HG03196 (cell line): Measurements from ENCODE around the gene PYGO1.
"Not testable (repeated sequence)": the region's sequence is repeated elsewhere in the genome, so short reads cannot be mapped to it uniquely, and the experiment has no call there.

ENCODE experiments used
- ATAC-seq: cut with Tn5 transposase; IDR thresholded peaks from one replicate; pipeline ENCODE4 v1.9.1; 2021; ENCODE audit not compliant: unreplicated experiment

The PYGO1 gene, protein sequence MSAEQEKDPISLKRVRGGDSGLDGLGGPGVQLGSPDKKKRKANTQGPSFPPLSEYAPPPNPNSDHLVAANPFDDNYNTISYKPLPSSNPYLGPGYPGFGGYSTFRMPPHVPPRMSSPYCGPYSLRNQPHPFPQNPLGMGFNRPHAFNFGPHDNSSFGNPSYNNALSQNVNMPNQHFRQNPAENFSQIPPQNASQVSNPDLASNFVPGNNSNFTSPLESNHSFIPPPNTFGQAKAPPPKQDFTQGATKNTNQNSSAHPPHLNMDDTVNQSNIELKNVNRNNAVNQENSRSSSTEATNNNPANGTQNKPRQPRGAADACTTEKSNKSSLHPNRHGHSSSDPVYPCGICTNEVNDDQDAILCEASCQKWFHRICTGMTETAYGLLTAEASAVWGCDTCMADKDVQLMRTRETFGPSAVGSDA

DNA sequence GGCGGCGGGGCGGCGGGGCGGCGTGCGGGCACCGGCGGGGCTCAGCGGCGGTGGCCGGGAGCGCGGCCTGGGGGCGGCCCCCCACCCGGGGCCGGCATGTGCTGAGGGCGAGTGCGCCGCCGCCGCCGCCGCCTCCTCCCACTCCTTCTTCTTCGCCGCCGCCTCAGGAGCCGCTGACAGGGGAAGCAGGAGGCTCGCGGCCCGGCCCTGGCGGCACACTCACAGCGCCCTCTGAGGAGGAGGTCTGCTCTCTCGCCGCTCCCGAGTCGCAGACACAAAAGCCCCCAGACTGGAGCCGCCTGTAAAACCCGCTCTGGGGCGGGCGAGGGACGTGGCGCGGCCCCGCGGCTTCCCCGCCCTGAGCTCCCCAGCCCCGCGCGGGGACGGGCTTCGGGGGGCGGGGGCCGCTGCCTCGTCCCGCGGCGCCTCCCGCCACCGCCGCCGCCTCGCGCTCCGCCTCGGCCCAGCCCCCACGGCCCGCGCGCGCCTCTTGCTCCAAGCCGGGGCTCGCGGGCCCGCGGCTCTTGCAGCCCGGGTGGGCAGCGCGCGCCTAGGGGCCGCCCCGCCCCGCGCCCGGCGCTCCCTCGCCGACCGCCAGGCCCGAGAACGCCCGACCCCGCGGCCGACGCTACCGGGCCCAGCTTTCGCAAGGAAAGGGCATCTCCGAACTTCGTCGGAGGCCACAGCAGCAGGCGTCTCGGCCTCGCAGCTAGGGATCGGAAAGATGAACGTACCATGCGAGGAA is at the start of gene PYGO1:
PYGO1 (minus strand) TSS at position 276 of the 745 bp plus-strand sequence. CDS start 462 bp downstream, outside the sequence.
- ATAC-seq = no peak

DNA sequence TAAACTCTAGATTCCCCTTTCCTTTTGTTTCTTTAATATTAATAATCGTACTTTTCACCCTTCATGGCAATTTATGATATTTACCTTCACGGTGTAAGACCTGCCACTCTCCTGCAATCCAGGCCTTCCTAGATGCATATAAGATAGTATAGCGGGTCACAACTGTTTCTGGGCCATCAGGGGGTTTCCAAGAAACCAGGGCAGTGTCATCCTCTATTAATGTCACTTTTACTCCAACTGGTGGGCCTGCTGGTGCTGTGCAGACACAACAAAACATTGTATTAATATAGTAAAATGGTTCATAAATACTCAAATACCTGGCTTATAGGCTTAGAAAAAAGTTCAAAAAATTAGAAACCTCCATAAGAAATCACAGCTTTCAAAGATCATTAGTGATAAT is 48.9 kb upstream of the PYGO1 start:
- ATAC-seq = no peak

DNA sequence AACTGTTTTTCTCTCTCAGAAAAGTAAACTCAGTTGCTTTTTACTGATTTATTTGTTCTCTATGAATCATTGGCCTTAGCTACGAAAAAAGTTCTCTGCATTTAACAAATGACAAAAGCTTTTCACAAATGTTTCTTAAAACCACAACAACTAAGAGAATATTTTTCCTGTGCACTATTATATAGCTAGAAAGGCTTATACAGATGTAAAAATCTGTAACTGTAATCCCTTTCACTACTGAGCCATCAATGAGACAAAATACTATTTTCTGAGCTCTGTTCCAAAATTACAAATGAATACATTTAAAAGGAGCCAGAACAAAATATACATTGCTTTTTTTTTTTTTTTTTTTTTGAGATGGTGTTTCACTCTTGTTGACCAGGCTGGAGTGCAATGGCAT is 45.6 kb upstream of the PYGO1 start:
- no peak for ATAC-seq

DNA sequence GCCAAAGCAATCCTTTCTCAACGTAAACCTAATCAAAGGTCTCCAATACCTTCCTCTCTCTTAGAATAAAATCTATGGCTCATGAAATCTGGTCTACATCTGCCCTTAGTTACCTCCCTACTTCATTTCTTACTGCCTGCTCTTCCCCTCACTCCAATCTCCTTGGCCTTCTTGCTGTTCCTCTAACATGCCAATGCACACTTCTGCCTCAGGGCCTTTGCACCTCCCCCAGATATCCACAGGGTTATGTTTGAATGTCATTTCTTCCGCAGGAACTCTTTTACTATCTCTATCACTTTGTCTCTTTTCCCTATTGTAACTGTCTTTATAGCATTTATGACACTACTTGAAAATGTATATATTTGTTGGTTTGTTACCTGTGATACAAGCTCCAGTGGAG is 44.3 kb upstream of the PYGO1 start:
- ATAC-seq = no peak

DNA sequence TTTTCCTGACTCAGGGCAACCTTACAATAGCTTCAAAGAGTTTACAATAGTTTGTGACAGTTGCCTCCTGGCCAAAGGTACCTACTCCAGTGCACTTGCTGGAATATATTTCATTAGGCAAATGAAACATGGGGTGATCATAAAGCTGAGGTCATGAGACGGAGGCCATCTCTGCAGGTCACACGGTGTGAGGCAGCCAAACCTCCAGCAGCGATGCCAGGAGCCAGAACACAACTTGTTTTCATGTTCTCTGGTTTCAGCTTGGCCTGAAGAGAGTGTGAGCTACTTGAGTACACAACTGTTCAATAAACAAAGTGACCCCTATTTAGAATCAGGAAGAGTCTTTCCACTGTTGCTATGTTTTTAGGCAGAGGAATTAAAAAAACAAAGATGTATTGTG is 42.7 kb upstream of the PYGO1 start:
- no peak for ATAC-seq

DNA sequence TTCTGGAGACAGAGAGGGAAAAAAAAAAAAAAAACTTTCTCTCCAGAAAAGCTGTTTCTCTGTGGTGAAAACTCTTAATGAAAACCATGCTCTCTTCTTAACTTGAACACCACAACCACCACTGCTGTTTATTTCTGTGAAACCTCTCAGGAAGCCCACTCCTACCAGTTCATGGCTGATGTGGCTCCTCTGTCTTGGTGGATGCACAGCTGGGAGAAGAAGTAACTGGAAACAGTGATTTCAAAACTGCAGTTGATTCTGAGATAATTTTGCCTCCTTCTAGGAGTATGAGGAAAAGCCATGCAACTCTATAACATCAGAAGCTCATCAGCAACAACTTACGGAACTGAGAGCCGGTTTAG is 40.2 kb upstream of the PYGO1 start:
- no peak for ATAC-seq

DNA sequence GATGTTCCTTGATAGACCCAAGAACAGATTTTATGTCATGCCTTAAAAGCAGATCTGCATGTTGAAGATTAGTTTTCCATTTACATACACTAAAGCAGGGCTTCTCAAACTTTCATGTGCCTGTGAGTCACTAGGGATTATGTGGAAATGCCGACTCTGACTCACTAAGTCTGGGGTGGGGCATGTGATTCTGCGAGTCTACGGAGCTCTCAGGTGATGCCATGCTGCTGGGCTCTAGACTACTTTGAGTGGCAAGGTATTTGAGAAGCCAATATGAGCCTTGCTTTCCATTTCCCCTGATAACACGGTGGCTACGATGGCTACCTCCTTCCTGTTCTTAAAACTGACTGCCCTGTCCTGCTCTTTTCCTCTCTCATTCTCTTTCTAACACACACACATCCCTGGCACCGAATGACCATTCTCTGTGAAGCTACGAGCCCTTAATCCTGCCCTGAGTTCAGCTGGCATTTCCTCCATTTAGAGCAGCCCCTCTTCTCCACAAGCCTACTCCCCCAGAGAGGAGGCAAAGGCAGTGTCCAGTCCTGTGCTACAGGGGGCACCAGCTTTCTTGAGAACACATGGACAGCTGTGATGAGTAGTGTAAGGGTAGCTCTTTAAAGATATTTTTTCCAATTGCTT is 39.7 kb upstream of the PYGO1 start:
- no peak for ATAC-seq

DNA sequence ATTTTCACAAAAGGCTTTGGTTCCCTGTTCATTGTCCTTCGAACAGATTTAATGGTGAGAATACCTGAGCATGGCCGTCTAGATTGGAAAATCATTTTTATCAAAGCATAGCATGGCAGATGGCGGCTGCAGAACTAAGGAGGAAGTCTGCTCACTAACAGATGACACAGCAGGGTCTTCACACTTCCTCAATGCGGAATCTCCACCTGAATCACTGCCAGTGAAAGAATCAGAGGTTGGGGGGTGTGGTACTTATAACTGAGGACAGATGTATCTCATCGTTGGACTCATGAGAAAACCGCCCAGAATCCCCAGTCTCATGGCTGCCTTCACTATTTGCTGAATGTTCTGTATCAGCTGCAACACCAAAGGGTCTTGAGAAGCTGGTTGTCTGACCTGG is 31.6 kb upstream of the PYGO1 start:
- no peak for ATAC-seq

DNA sequence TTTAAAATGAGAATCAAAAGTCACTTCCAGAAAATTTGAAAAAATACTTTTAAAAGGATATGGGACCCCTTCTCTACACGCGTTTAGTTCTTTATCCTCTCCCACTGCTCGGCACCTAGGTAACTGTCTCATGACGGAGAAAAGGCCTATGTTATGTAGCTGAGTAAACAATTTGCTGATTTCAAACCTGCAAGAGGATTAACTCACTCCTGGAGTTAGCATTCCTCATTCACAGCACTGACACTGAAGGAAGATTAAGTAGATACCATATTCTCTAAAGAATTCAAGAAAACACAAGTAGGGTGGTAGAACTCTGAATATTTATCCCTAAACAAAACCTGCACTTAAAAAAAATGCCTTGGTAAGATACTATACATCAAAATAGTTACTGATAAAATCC is 30.2 kb upstream of the PYGO1 start:
- ATAC-seq = no peak

DNA sequence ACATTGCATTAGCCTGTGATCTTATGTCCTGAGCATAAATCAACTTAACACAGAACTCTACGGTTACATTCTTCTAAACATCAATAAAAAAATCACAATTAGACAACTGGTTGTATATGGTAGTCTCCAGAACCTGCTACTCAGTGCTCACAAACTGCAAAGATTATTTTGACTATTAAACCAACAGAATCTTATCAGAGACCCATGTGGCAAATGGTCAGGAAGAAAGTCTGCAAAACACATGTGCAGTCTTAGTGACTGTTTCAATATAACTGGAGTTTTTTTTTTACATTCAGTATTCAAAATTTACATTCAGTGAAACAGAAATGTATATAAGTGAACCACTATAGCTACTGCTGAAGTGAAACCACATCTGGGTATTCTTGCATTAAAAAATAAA is 27.3 kb upstream of the PYGO1 start:
- ATAC-seq = no peak

DNA sequence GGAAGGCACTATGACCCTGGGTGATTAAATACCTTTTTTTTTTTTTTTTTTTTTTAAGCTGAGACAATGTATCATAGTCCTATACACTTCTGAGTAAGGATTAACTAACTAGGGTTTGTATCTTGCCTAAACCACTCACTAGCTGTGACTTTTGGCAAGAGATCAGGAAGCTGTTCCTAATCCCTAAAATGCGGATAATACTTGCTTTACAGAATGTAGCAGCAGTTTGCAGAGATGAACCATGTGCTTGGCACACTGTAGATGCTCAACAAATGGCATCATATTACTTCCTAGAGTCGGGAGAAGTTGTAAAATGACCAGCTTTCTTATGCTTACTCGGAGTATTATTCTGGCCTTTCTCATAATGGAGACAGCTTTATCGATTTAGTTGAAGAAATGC is 25.6 kb upstream of the PYGO1 start:
- no peak for ATAC-seq

DNA sequence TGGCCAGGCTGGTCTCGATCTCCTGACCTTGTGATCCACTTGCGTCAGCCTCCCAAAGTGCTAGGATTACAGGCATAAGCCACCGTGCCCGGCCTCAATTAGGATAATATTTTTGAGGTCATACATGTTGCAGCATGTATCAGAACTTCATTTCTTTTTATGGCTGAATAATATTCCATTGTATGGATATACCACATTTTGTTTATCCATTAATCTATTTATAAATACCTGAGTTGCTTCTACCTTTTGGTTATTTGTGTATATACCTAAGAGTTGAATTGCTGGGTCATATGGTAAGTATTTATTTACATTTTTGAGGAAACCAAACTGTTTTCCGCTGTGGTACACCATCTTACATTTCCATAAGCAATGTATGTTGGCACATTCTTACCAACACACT is 18.1 kb upstream of the PYGO1 start:
- ATAC-seq = no peak

DNA sequence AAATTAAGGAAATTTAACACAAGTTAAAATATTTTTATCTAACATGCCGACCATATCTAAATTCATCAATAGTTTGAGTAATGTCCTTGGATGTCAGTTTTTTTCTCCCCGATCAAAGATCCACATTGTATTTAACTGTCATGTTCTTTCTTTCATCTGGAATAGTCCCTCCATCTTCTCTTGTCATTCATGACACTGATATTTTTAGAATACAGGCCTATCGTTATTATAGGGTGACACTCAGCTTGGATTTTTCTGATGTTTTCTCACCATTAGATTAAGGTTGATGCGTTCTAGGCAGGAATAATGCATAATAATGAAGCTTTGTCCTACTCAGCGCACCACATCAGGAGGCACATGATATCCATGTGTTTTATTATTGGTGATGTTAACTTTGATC is 13.2 kb upstream of the PYGO1 start:
- no peak for ATAC-seq

DNA sequence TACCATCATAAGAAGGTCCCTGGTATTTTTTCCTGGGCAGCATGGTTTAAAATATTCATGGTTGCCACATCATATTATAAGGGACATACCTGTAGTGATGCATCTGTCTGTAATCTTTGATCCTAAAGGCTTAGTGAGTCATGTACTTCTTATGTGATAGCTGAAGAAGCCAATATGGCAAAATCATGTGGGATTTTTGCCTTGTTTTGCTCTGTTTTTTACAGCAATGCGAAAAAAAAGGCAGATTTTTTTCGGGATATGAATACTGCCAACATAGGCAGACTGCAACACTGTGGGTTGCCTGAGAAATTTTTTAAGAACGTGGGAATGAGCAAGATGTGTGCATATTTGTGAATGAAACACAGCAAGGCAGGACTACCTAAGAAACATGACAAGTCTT is 11.3 kb upstream of the PYGO1 start:
- no peak for ATAC-seq

DNA sequence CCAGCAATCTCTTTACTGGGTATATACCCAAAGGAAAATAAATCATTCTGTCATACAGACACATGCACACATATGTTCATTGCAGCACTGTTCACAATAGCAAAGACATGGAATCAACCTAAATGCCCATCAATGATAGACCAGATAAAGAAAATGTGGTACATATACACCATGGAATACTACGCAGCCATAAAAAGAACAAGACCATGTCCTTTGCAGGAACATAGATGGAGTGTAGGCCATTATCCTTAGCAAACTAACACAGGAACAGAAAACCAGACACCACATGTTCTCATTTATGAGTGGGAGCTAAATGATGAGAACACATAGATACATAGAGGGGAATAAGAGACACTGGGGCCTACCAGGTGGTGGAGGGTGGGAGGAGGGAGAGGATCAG is 4.9 kb upstream of the PYGO1 start:
- ATAC-seq = not testable (repeated sequence)

DNA sequence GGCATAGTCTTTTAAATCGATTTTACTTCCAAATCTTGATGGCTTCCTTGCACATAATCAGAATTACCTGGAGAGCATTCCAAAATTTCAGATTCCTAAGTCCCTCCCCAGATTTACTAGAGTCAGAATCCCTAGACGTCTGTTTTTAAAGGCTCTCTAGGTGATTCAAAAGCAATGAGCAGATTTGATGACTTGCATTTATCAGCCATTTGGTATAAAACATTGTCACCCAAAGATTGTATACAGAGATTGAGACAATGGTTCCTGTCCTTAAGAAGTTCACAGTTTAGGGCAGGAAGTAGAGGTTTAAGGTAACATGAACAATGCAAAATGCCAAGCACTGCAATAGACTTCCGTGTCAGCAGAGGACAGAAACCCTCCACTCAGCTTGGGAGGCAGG is 2.6 kb upstream of the PYGO1 start:
- ATAC-seq = no peak

DNA sequence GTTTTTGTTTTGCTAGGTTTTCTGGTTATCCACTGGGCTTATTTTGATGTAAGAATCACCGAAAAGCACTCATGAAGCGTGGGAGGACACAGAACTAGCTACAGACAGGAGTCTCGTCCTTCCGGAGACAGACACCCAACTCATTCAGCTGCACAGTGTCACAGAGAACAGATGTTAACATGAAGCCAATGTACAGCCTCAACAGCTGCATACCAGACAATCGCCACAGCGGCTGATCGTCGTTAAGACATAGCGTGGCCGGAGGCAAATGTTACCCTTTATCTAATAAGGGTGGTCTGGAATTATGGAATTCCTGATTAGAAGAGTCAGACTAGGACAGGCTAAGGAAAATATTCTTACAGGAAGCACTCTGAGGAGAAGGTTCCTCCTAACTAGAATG is 1.1 kb upstream of the PYGO1 start:
- ATAC-seq = no peak

DNA sequence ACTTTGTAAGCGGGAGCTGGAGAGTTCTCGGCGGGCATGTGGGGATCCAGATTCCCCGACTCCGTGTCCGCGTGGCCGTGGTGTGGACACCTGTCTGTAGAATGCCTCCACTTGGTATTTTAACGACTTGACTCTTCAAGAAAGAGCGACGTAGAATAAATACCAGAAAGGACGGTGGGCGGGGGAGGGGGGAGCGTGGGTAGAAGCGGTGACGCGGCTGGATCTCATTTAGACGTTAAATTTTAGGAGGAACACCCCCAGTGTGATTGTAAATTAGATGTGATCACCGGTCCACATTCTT is 620 bp upstream of the PYGO1 start:
- ATAC-seq = no peak

DNA sequence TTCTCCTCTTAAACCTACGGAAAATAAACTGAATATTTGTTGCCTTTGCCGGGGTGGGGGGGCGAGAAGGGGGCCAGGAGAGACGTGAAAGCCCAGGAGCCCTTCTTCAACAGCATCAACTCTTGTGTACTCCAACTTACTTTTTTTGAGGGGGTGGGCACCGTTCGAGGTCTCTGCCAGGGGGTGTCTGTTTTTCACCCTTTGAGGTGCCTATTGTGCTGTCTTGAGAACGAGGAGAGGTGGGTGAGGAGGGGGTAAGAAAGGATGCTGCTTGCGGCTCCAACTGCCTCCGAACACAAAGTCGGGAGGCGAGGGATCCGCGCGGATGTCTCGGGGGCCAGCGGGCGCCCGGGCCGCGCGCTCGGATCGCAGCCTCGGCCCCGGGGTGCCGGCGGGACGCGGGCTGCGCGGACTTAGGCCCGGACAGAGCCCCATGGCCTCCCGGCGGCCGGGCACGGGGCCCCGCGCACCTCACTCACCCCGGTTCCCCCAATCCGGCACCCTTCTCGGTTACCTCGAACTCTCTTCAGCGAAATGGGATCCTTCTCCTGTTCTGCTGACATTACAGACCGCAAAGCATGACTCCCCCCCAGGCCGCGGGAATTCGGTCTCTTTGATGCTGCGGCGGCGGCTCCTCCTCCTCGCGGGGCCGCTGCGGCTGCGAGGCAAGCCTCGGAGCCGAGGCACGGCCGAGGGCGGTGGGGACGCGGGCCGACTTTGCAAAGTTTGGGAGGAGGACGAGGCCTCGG is 650 bp downstream of the PYGO1 start:
- no peak for ATAC-seq

DNA sequence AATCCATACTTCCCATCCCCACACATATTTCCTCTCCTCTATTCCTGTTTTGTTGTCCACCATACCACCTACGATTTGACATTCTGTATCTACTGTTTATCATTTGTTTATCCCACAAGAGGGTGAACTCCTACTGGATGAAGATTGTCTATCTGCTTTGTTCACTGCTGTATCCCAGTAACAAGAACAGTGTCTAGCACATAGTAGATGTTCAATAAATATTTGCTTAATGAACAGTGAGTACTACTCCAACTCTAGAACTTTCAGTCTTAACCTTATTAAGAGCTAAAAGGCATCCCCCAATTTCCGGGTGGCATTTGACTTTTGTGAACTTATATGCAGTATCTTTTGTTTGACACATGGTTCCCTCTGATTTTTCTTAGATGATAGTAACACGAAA is 1.3 kb downstream of the PYGO1 start:
- ATAC-seq = no peak

DNA sequence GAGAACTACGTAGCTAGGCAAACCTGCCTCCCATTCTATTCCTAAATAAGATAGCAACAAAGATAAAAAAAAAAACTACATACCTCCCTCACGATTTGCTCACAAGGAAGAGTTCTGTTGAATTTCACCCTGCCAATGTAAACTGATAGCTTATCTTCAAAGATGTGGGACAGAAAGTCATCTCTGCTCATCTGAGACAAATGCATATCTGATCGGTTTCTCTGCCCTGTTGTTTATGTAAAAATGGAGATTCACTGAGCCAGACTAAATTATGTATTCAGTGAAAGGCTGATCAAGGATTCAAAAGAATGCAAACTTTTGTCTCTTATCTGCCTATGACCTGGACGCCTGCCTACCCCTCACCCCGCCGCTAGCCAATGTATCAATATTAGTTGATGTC is 11.2 kb downstream of the PYGO1 start:
- no peak for ATAC-seq

DNA sequence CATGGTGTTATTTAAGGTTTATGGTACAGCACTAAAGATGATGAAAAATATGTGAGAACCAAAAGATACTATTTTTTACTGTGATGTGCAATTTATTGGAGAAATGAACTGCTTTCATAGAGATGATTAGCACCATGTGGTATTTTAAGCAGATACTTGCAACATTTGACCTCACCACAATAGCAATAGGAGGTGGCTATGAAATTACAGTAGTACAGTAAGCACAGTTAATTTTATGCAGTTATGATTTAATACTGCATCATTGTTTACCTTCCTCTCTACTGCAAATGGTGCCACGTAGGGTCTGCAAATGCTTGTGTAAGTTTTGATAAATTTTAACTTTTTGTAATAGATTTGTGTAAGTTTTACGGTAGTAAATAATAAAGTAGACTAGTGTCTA is 14.0 kb downstream of the PYGO1 start:
- no peak for ATAC-seq
